RPMI8226 (cell line): ENCODE measurements around the gene SLC12A5.
A peak's percentile ranks its signal among the peaks of the same experiment; 100 is the strongest.

Experiments
- DNase-seq: peaks from one replicate; pipeline ENCODE4 v3.0.0-alpha.2; 2015

Gene SLC12A5

GRCh38 chr20:46030284-46031013, 1.4 kb downstream of the SLC12A5 start:
- DNase-seq = no peak

- no peak for DNase-seq
These were observed 2.1 kb downstream of the SLC12A5 start for GRCh38 chr20:46031014-46031569.

GRCh38 chr20:46031701-46032254, 2.8 kb downstream of the SLC12A5 start:
- no peak for DNase-seq

GRCh38 chr20:46034039-46034438, 5.0 kb downstream of the SLC12A5 start:
- DNase-seq = no peak

GRCh38 chr20:46035253-46035652, 6.2 kb downstream of the SLC12A5 start:
- no peak for DNase-seq

- DNase-seq = no peak
These were observed 6.7 kb downstream of the SLC12A5 start for GRCh38 chr20:46035713-46036112.

GRCh38 chr20:46036370-46036769, 7.4 kb downstream of the SLC12A5 start:
- DNase-seq = peak; percentile 31

GRCh38 chr20:46037036-46037435, 8.0 kb downstream of the SLC12A5 start:
- no peak for DNase-seq

- peak; percentile 74 for DNase-seq
These were observed 12.0 kb downstream of the SLC12A5 start for GRCh38 chr20:46040902-46041535.

GRCh38 chr20:46043556-46043955, 14.5 kb downstream of the SLC12A5 start:
- DNase-seq = no peak

GRCh38 chr20:46044896-46045295, 15.9 kb downstream of the SLC12A5 start:
- DNase-seq = no peak

- no peak for DNase-seq
These were observed 17.7 kb downstream of the SLC12A5 start for GRCh38 chr20:46046588-46047310.

- no peak for DNase-seq
These were observed 18.8 kb downstream of the SLC12A5 start for GRCh38 chr20:46047821-46048220.

- DNase-seq = no peak
These were observed 20.2 kb downstream of the SLC12A5 start for GRCh38 chr20:46049190-46049589.

- no peak for DNase-seq
These were observed 20.8 kb downstream of the SLC12A5 start for GRCh38 chr20:46049815-46050214.

GRCh38 chr20:46050444-46050843, 21.4 kb downstream of the SLC12A5 start:
- DNase-seq = no peak

- DNase-seq = no peak
These were observed 21.9 kb downstream of the SLC12A5 start for GRCh38 chr20:46050885-46051284.

GRCh38 chr20:46051556-46052308, 22.7 kb downstream of the SLC12A5 start:
- peak; percentile 67 for DNase-seq

- DNase-seq = no peak
These were observed 24.4 kb downstream of the SLC12A5 start for GRCh38 chr20:46053416-46053815.

GRCh38 chr20:46054606-46055005, 25.6 kb downstream of the SLC12A5 start:
- DNase-seq = no peak

GRCh38 chr20:46055269-46055668, 26.3 kb downstream of the SLC12A5 start:
- no peak for DNase-seq

- DNase-seq = no peak
These were observed 27.2 kb downstream of the SLC12A5 start for GRCh38 chr20:46056027-46056833.
